Esophagus muscularis mucosa (tissue), 4 donors: ENCODE measurements around the gene ZNF584.
A peak's percentile ranks its signal among the peaks of the same experiment; 100 is the strongest.

Experiments used
- EP300 ChIP-seq: sonication (generic); formaldehyde crosslinking; IDR thresholded peaks from one replicate; pipeline ENCODE4 v1.6.1; 2017; ENCODE audit warnings: antibody characterized with exemption
- POLR2A ChIP-seq: fragments of 450-650 bp; IDR thresholded peaks from one replicate; pipeline ENCODE4 v1.6.1; 2017; ENCODE audit warnings: antibody characterized with exemption, moderate library complexity, mild to moderate bottlenecking, low read depth
- POLR2AphosphoS5 ChIP-seq, 2 donors: sonication (generic); formaldehyde crosslinking; IDR thresholded peaks; one replicate each; pipeline ENCODE4 v1.6.1; 2017; ENCODE audit warnings: antibody characterized with exemption in 2 of 2
- TF ChIP-seq, protein P1 (sequence below), 3 experiments: fragments of 200-600 bp in 2 of 3; fragments of 450-650 bp in 1 of 3; sonication (generic) in 2 of 3; IDR thresholded peaks; one replicate each; pipeline ENCODE4 v1.5.1; 2017 to 2019; ENCODE audit warnings: antibody characterized with exemption in 3 of 3, mild to moderate bottlenecking in 2 of 3, moderate library complexity in 1 of 3

- TF ChIP-seq, protein P1, sequence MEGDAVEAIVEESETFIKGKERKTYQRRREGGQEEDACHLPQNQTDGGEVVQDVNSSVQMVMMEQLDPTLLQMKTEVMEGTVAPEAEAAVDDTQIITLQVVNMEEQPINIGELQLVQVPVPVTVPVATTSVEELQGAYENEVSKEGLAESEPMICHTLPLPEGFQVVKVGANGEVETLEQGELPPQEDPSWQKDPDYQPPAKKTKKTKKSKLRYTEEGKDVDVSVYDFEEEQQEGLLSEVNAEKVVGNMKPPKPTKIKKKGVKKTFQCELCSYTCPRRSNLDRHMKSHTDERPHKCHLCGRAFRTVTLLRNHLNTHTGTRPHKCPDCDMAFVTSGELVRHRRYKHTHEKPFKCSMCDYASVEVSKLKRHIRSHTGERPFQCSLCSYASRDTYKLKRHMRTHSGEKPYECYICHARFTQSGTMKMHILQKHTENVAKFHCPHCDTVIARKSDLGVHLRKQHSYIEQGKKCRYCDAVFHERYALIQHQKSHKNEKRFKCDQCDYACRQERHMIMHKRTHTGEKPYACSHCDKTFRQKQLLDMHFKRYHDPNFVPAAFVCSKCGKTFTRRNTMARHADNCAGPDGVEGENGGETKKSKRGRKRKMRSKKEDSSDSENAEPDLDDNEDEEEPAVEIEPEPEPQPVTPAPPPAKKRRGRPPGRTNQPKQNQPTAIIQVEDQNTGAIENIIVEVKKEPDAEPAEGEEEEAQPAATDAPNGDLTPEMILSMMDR (IDR thresholded peaks at IDR 0.05): peak in 1 of 3 experiments; percentile 17
- no peak for TF ChIP-seq EP300
- TF ChIP-seq POLR2A: no peak
- TF ChIP-seq POLR2AphosphoS5 (IDR thresholded peaks at IDR 0.05): peak; percentile 82 to 90
These were observed 7.3 kb upstream of the ZNF584 start for GRCh38 chr19:58400916-58401839.
